Epithelial cell of esophagus (primary cell): ENCODE results near the gene LRRK1.

Source experiments
- DNase-seq: peaks from one replicate; pipeline ENCODE4 v3.0.0; 2010; ENCODE audit warnings: low read depth
- H3K4me3 ChIP-seq: 2 replicates; pipeline ENCODE4 v1.5.1; 2011; ENCODE audit warnings: mild to moderate bottlenecking, low read length, control low read depth
- TF ChIP-seq, protein P1 (sequence below): IDR thresholded peaks from 2 replicates; pipeline ENCODE4 v1.5.1; 2011; ENCODE audit warnings: low read depth, mild to moderate bottlenecking, low read length, control low read depth, inconsistent platforms; ENCODE audit not compliant: insufficient read depth; ENCODE audit errors: missing control alignments

Gene LRRK1

DNA sequence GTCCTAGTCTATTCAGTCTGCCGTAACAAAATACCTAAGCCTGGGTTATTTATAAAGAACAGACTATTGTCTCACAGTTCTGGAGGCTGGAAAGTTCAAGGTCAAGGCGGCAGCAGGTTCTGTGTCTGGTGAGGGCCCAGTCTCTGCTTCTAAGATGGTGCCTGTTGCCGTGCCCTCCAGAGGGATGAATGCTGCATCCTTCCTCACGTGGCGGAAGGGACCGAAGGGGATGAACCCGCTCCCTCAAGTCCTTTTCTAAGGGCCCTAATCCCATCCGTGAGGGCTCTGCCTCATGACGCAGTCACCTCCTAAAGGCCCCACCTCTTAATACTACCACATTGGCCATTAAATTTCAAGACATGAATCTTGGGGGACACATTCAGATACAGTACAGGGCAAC is 199.0 kb downstream of the LRRK1 start:
- no peak overlapping the region for H3K4me3 ChIP-seq
- no peak for DNase-seq
- TF ChIP-seq, protein P1, sequence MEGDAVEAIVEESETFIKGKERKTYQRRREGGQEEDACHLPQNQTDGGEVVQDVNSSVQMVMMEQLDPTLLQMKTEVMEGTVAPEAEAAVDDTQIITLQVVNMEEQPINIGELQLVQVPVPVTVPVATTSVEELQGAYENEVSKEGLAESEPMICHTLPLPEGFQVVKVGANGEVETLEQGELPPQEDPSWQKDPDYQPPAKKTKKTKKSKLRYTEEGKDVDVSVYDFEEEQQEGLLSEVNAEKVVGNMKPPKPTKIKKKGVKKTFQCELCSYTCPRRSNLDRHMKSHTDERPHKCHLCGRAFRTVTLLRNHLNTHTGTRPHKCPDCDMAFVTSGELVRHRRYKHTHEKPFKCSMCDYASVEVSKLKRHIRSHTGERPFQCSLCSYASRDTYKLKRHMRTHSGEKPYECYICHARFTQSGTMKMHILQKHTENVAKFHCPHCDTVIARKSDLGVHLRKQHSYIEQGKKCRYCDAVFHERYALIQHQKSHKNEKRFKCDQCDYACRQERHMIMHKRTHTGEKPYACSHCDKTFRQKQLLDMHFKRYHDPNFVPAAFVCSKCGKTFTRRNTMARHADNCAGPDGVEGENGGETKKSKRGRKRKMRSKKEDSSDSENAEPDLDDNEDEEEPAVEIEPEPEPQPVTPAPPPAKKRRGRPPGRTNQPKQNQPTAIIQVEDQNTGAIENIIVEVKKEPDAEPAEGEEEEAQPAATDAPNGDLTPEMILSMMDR = no peak

DNA sequence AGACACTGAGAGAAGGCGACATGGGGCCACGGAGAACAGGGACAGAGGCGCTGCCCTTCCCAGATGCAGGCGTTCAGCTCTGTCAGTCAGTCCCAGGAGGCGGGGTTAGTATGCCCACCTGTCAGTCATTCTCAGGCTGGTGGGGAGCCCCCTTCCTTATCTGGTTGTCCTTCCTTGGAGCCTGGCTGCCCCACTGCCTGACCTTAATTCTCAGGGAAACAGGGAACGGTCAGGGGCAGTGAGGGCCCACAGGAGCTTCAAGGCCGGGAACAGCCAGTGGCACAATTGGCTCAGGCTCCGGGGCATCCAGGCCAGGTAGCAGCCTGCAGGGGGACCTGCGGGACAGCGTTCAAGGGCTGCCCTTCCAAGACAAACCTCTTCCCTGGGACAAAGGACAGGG is 199.5 kb downstream of the LRRK1 start:
- no peak overlapping the region for H3K4me3 ChIP-seq
- TF ChIP-seq, protein P1 = no peak
- no peak for DNase-seq

DNA sequence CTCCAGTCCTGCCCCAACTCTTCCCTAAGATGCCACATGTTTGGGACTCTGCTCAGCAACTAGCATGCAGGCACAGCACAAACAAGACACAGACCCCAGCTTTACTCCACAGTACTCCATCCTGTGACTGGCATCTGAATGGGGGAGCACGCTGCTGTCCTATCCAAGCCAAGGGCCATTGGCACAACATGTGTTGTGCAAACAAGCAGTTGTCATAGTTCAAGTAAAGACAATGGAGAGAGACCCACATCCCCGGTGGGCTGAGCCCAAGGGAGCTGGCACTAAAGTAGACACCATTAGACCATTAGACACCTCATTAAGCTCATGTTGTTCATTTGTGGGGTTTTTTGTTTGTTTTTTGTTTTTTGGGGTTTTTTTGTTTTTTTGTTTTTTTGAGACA is 200.0 kb downstream of the LRRK1 start:
- no peak overlapping the region for H3K4me3 ChIP-seq
- TF ChIP-seq, protein P1 = no peak
- DNase-seq = no peak
